K562 (cell line): Measurements from ENCODE around the gene AFF3. TPM values are rescaled to one million over a fixed set of nuclear protein-coding genes. Genes with fewer than 3 reads are reported as not detected.

ENCODE experiments used
- ATAC-seq: fragments of 200-7000 bp; cut with Tn5 transposase; 3 replicates; pipeline ENCODE4 v1.9.1; 2020; ENCODE audit warnings: moderate library complexity
- BruUV-seq: library from RNA; stranded (reverse); fragments of 400-500 nt; replicated peaks from 2 replicates; lab custom pipeline; 2021; lab: Mats Ljungman, UMichigan
- CTCF ChIA-PET: fragments of 300-600 bp; formaldehyde crosslinking; extraction: SDS; loops from one replicate; lab custom pipeline; 2021; ENCODE audit warnings: low intra/inter-chr PET ratio; lab: Yijun Ruan, JAX
- POLR2A ChIA-PET: fragments of 300-600, 350-650 bp; sonication (Branson Sonifier 250); formaldehyde crosslinking; extraction: SDS; loops from one replicate; lab custom pipeline; 2021; ENCODE audit warnings: antibody characterized with exemption, inconsistent platforms; lab: Yijun Ruan, JAX
- DNase-seq, 4 experiments: peaks; one replicate each; pipeline versions ENCODE4 v3.0.0 to v3.0.0-alpha.2; 2011 to 2018; ENCODE audit warnings: low spot score in 3 of 4, mixed read lengths in 3 of 4; ENCODE audit errors: extremely low read depth in 1 of 4
- FAIRE-seq: peaks from 2 replicates; lab custom pipeline; 2011; peaks lifted over from hg19 to GRCh38; lab: Jason Lieb, UNC
- H2AFZ ChIP-seq: 2 replicates; pipeline ENCODE4 v1.6.0; 2011; ENCODE audit warnings: low read depth, low read length, control low read depth, inconsistent platforms
- H3K27ac ChIP-seq: fragments of 200-600 bp; 3 replicates; pipeline ENCODE4 v1.8.0; 2011; ENCODE audit warnings: low read depth, mild to moderate bottlenecking, control low read depth, inconsistent platforms, low read length, moderate library complexity, mixed read lengths; ENCODE audit errors: extremely low read depth
- H3K27me3 ChIP-seq, 2 experiments: fragments of 300-600 bp in 1 of 2; 2 replicates in 1 of 2; 3 replicates in 1 of 2; pipeline versions ENCODE4 v1.6.0 to v1.8.0; 2011; ENCODE audit warnings: inconsistent platforms in 2 of 2, low read length in 2 of 2, mild to moderate bottlenecking in 1 of 2, mixed read lengths in 1 of 2, moderate library complexity in 1 of 2; ENCODE audit not compliant: control insufficient read depth in 2 of 2, insufficient read depth in 2 of 2
- H3K36me3 ChIP-seq: fragments of 300-600 bp; 3 replicates; pipeline ENCODE4 v1.8.0; 2011; ENCODE audit warnings: mild to moderate bottlenecking, low read length, inconsistent platforms; ENCODE audit not compliant: control insufficient read depth, insufficient read depth
- H3K4me1 ChIP-seq, 2 experiments: fragments of 200-600 bp in 1 of 2; replicated peaks in 1 of 2; 2 replicates in 1 of 2; 3 replicates in 1 of 2; pipeline versions ENCODE4 v1.5.1 to v1.8.0; 2011; ENCODE audit warnings: inconsistent platforms in 2 of 2, low read length in 2 of 2, mild to moderate bottlenecking in 1 of 2, mixed read lengths in 1 of 2, moderate library complexity in 1 of 2; ENCODE audit not compliant: control insufficient read depth in 2 of 2, insufficient read depth in 2 of 2
- H3K4me2 ChIP-seq: 2 replicates; pipeline ENCODE4 v1.6.1; 2011; ENCODE audit warnings: low read length, control low read depth, inconsistent platforms, mixed read lengths; ENCODE audit not compliant: insufficient read depth
- H3K4me3 ChIP-seq: fragments of 200-600 bp; sonication (generic), shearing (Covaris generic); 2 replicates; pipeline ENCODE4 v1.5.1; 2016; ENCODE audit warnings: control low read depth, inconsistent platforms
- H3K79me2 ChIP-seq: fragments of 200-600 bp; 3 replicates; pipeline ENCODE4 v1.8.0; 2011; ENCODE audit warnings: low read length, inconsistent platforms; ENCODE audit not compliant: control insufficient read depth, insufficient read depth
- H3K9ac ChIP-seq, 2 experiments: 2 replicates each; pipeline versions ENCODE4 v1.6.0 to v1.6.1; 2011; ENCODE audit warnings: low read depth in 2 of 2, low read length in 2 of 2, control low read depth in 1 of 2, inconsistent platforms in 1 of 2, mild to moderate bottlenecking in 1 of 2, mixed read lengths in 1 of 2; ENCODE audit not compliant: insufficient read depth in 1 of 2
- H3K9me1 ChIP-seq: one replicate; pipeline ENCODE4 v1.6.0; 2011; ENCODE audit warnings: inconsistent platforms, mild to moderate bottlenecking, low read length, moderate library complexity; ENCODE audit not compliant: control insufficient read depth, insufficient read depth
- H3K9me3 ChIP-seq: replicated peaks from 2 replicates; pipeline ENCODE4 v1.5.1; 2011; ENCODE audit warnings: low read depth, low read length, inconsistent platforms; ENCODE audit not compliant: control insufficient read depth, insufficient read depth
- H4K20me1 ChIP-seq: replicated peaks from 2 replicates; pipeline ENCODE4 v1.6.1; 2011; ENCODE audit warnings: low read length, inconsistent platforms, mixed read lengths; ENCODE audit not compliant: control insufficient read depth, insufficient read depth
- ARID2 ChIP-seq: fragments of 450-650 bp; IDR thresholded peaks from 2 replicates; pipeline ENCODE4 v1.6.1; 2017; ENCODE audit warnings: antibody characterized with exemption, mild to moderate bottlenecking
- ARID4B ChIP-seq: sonication (generic); formaldehyde crosslinking; IDR thresholded peaks from 2 replicates; pipeline ENCODE4 v1.8.0; 2022; ENCODE audit warnings: mild to moderate bottlenecking, missing genetic modification reagents
- ELF2 ChIP-seq: fragments of 250-450 bp; sonication (Bioruptor Pico); IDR thresholded peaks from 2 replicates; pipeline ENCODE4 v1.5.0; 2021; ENCODE audit warnings: mild to moderate bottlenecking
- FOXP4 ChIP-seq: sonication (generic); formaldehyde crosslinking; IDR thresholded peaks from 2 replicates; pipeline ENCODE4 v1.8.0; 2022; ENCODE audit warnings: mild to moderate bottlenecking, missing genetic modification reagents, borderline replicate concordance
- HINFP ChIP-seq: fragments of 450-650 bp; conservative IDR thresholded peaks from 2 replicates; pipeline ENCODE4 v1.6.1; 2016; ENCODE audit warnings: missing genetic modification characterization, low read depth, mild to moderate bottlenecking, control low read depth, missing compliant biosample characterization
- KLF10 ChIP-seq: fragments of 250-450 bp; sonication (Bioruptor Pico); IDR thresholded peaks from 2 replicates; pipeline ENCODE4 v1.6.1; 2021; ENCODE audit warnings: matching md5 sums
- NFIC ChIP-seq: fragments of 450-650 bp; IDR thresholded peaks from 2 replicates; pipeline ENCODE4 v1.6.1; 2017; ENCODE audit warnings: mild to moderate bottlenecking, inconsistent platforms
- PHB ChIP-seq: fragments of 250-450 bp; sonication (Bioruptor Pico); IDR thresholded peaks from 2 replicates; pipeline ENCODE4 v1.5.0; 2021
- PHB2 ChIP-seq: fragments of 450-650 bp; IDR thresholded peaks from 2 replicates; pipeline ENCODE4 v1.6.1; 2017; ENCODE audit warnings: low read depth
- SP2 ChIP-seq: IDR thresholded peaks from 2 replicates; pipeline ENCODE4 v1.6.1; 2011; ENCODE audit warnings: mild to moderate bottlenecking, low read depth, low read length, moderate library complexity; ENCODE audit not compliant: poor library complexity, severe bottlenecking; ENCODE audit errors: extremely low read depth
- TARDBP ChIP-seq: fragments of 450-650 bp; IDR thresholded peaks from 2 replicates; pipeline ENCODE4 v1.6.1; 2016
- TCF7L2 ChIP-seq: fragments of 150-350 bp; IDR thresholded peaks from 2 replicates; pipeline ENCODE4 v1.6.1; 2016; ENCODE audit warnings: low read depth, mild to moderate bottlenecking, low read length, moderate library complexity
- WHSC1 ChIP-seq: IDR thresholded peaks from one replicate; pipeline ENCODE4 v1.6.1; 2012; ENCODE audit warnings: low read length, control low read depth, inconsistent platforms
- ZNF143 ChIP-seq: sonication (generic); formaldehyde crosslinking; IDR thresholded peaks from 2 replicates; pipeline ENCODE4 v1.9.0; 2022; ENCODE audit warnings: mild to moderate bottlenecking, missing genetic modification reagents
- ZNF165 ChIP-seq: fragments of 250-450 bp; sonication (Bioruptor Pico); IDR thresholded peaks from 2 replicates; pipeline ENCODE4 v1.4.0; 2020; ENCODE audit warnings: borderline replicate concordance
- ZNF184 ChIP-seq: sonication (generic); formaldehyde crosslinking; IDR thresholded peaks from 2 replicates; pipeline ENCODE4 v1.5.0; 2020; ENCODE audit warnings: missing genetic modification reagents
- ZNF699 ChIP-seq: fragments of 250-450 bp; sonication (Bioruptor Pico); IDR thresholded peaks from 2 replicates; pipeline ENCODE4 v1.8.0; 2021; ENCODE audit warnings: mild to moderate bottlenecking, moderate library complexity; ENCODE audit not compliant: insufficient replicate concordance
- WGBS: fragments of 100-300 bp; shearing (Covaris generic); methylation state at CpG from one replicate; pipeline ENCODE4 v1.1.6; 2016; ENCODE audit warnings: low coverage, mixed read lengths; ENCODE audit not compliant: insufficient coverage; ENCODE audit errors: missing lambda C conversion rate; 5-methylcytosine and 5-hydroxymethylcytosine counted together
- in situ Hi-C: fragments of 300-500 bp; cut with MboI; formaldehyde crosslinking; loops from 4 replicates; pipeline ENCODE4 v1.15.0; 2018; ENCODE audit warnings: inconsistent platforms, mixed read lengths
- intact Hi-C: fragments of 100-400 bp; cut with micrococcal nuclease; formaldehyde crosslinking; loops from 2 replicates; pipeline ENCODE4 v1.14.2; 2022
- polyA plus RNA-seq, 8 experiments: library from polyadenylated mRNA; depleted of rRNA in 4 of 8; stranded (reverse) in 5 of 8; unstranded in 3 of 8; fragments of >200 nt; fragmentation: Nextera tagmentation in 2 of 8; fragmentation: Illumina TruSeq in 1 of 8; extraction: Ambion mirVana in 2 of 8; extraction: Trizol in 1 of 8; gene quantifications; 2 replicates each; pipeline versions ENCODE4 v1.2.1 to v1.2.3, GENCODE V29; 2011 to 2014; ENCODE audit warnings: inconsistent platforms in 1 of 8, missing spikeins in 1 of 8
- total RNA-seq, 7 experiments: library from RNA; depleted of rRNA in 6 of 7; stranded (reverse); fragments of >200 nt in 6 of 7; fragmentation: Illumina TruSeq in 2 of 7; extraction: Trizol in 2 of 7; gene quantifications; 2 replicates each; pipeline versions ENCODE4 v1.2.1 to v1.2.3, GENCODE V29; 2011 to 2021; ENCODE audit warnings: low replicate concordance in 1 of 7

The AFF3 gene
- total and polyA plus RNA-seq, 9 of the 15 experiments (the other 6 are each of a cell fraction or from before 2014, with no cell fraction given): 0.02 to 0.11 TPM; not detected in 7

- in situ Hi-C loops: no loop called here
- FAIRE-seq: no peak
- Histone ChIP-seq H3K79me2 (no peaks in the 10 kb centered on the region), H3K9me3 (no peaks in the 10 kb centered on the region), H2AFZ (no peak overlapping the region), H4K20me1 (no peaks in the 10 kb centered on the region), H3K27ac (no peak overlapping the region), H3K4me2 (no peak overlapping the region), H3K4me3 (no peak overlapping the region), H3K36me3 (no peaks in the 10 kb centered on the region), H3K4me1 (no peaks in the 10 kb centered on the region), H3K9ac (no peak overlapping the region), H3K27me3 (peaks cover 0 to 4% of the 10 kb centered on the region in 2 experiments; a peak in 2 of 5 replicates), H3K9me1 (no peaks in the 10 kb centered on the region)
- DNase-seq: no peak
- 15% methylated on average over 6 of the region's 6 CpGs for WGBS
- POLR2A ChIA-PET: no interaction called here
- ATAC-seq: no peak
- intact Hi-C loops: no loop called here
- no TSS peak for BruUV-seq
- CTCF ChIA-PET: no interaction called here
- TF ChIP-seq WHSC1: no peak
- no peak for TF ChIP-seq ZNF699 (CRISPR knock-in tag)
- TF ChIP-seq ZNF165 (CRISPR knock-in tag): no peak
- TF ChIP-seq SP2: no peak
- no peak for TF ChIP-seq ARID2
- no peak for TF ChIP-seq NFIC
- TF ChIP-seq PHB2: no peak
- TF ChIP-seq TCF7L2: no peak
- no peak for TF ChIP-seq FOXP4 (CRISPR knock-in tag)
- no peak for TF ChIP-seq ZNF143
- TF ChIP-seq PHB: no peak
- TF ChIP-seq ELF2 (CRISPR knock-in tag): no peak
- TF ChIP-seq TARDBP: no peak
- TF ChIP-seq ARID4B (CRISPR knock-in tag): no peak
- no peak for TF ChIP-seq HINFP (tag)
- TF ChIP-seq KLF10 (CRISPR knock-in tag): no peak
- no peak for TF ChIP-seq ZNF184 (CRISPR knock-in tag)
Observed at GRCh38 chr2:100067784-100068183, 74.6 kb downstream of the AFF3 start.
